Stimulated activated CD8-positive, alpha-beta memory T cell treated with anti-CD3 and anti-CD28 coated beads, Interleukin-15, amount 100 ng/mL, for 1 hour (primary cell): ENCODE data around the gene C8B.

Experiments
- DNase-seq: peaks from one replicate; pipeline ENCODE4 v3.0.0-alpha.2; 2020; ENCODE audit warnings: low read depth

The C8B gene

GRCh38 chr1:56972976-56973375, 7.2 kb upstream of the C8B start:
- no peak for DNase-seq

GRCh38 chr1:56970280-56970679, 4.5 kb upstream of the C8B start:
- no peak for DNase-seq

GRCh38 chr1:56968878-56969495, 3.2 kb upstream of the C8B start:
- DNase-seq: no peak

- DNase-seq: no peak
Measured at GRCh38 chr1:56967900-56968832, 2.4 kb upstream of the C8B start.

GRCh38 chr1:56967355-56967754, 1.5 kb upstream of the C8B start:
- DNase-seq: no peak

- no peak for DNase-seq
Measured at GRCh38 chr1:56966698-56966999, 834 bp upstream of the C8B start.

GRCh38 chr1:56965191-56965590, 624 bp downstream of the C8B start:
- no peak for DNase-seq

- no peak for DNase-seq
Measured at GRCh38 chr1:56964349-56965017, 1.3 kb downstream of the C8B start.

GRCh38 chr1:56963667-56964066, 2.1 kb downstream of the C8B start:
- DNase-seq: no peak

GRCh38 chr1:56961426-56961825, 4.4 kb downstream of the C8B start:
- no peak for DNase-seq

- no peak for DNase-seq
Measured at GRCh38 chr1:56958526-56958925, 7.3 kb downstream of the C8B start.

- DNase-seq: no peak
Measured at GRCh38 chr1:56957931-56958330, 7.9 kb downstream of the C8B start.

GRCh38 chr1:56954664-56955063, 11.2 kb downstream of the C8B start:
- no peak for DNase-seq

GRCh38 chr1:56953386-56953785, 12.4 kb downstream of the C8B start:
- no peak for DNase-seq

- DNase-seq: no peak
Measured at GRCh38 chr1:56952501-56952900, 13.3 kb downstream of the C8B start.

GRCh38 chr1:56948403-56949023, 17.3 kb downstream of the C8B start:
- no peak for DNase-seq

- DNase-seq: no peak
Measured at GRCh38 chr1:56940039-56940438, 25.8 kb downstream of the C8B start.

- DNase-seq: no peak
Measured at GRCh38 chr1:56939209-56939608, 26.6 kb downstream of the C8B start.

- DNase-seq: no peak
Measured at GRCh38 chr1:56938646-56939045, 27.2 kb downstream of the C8B start.

- no peak for DNase-seq
Measured at GRCh38 chr1:56934430-56935060, 31.3 kb downstream of the C8B start.

- DNase-seq: no peak
Measured at GRCh38 chr1:56933606-56934005, 32.2 kb downstream of the C8B start.

- DNase-seq: no peak
Measured at GRCh38 chr1:56933161-56933560, 32.7 kb downstream of the C8B start.
